Aorta (tissue), 5 donors: ENCODE results near the gene POLR3H. TPM values are rescaled to one million over a fixed set of nuclear protein-coding genes. Genes with fewer than 3 reads are reported as not detected.

Source experiments
- ATAC-seq: fragments of 200-7000 bp; cut with Tn5 transposase; one replicate; pipeline ENCODE4 v1.9.1; 2022; ENCODE audit warnings: moderate library complexity; ENCODE audit not compliant: low FRiP score
- DNase-seq, 2 donors: peaks; one replicate each; pipeline ENCODE4 v3.0.0-alpha.2; 2020
- H3K27ac ChIP-seq, 2 donors: one replicate each; pipeline ENCODE4 v1.5.1; 2013; ENCODE audit warnings: low read length in 2 of 2, mild to moderate bottlenecking in 2 of 2, moderate library complexity in 2 of 2, control low read depth in 1 of 2, inconsistent platforms in 1 of 2, low read depth in 1 of 2
- H3K27me3 ChIP-seq, 2 donors: one replicate each; pipeline ENCODE4 v1.6.1; 2013; ENCODE audit warnings: control low read depth in 1 of 2, low read length in 1 of 2, mild to moderate bottlenecking in 1 of 2, moderate library complexity in 1 of 2; ENCODE audit not compliant: insufficient read depth in 2 of 2, control insufficient read depth in 1 of 2
- H3K36me3 ChIP-seq, 2 donors: one replicate each; pipeline ENCODE4 v1.6.1; 2013; ENCODE audit warnings: control low read depth in 1 of 2, low read length in 1 of 2, mild to moderate bottlenecking in 1 of 2; ENCODE audit not compliant: insufficient read depth in 2 of 2, control insufficient read depth in 1 of 2
- H3K4me1 ChIP-seq, 2 donors: one replicate each; pipeline ENCODE4 v1.6.1; 2013; ENCODE audit warnings: low read length in 2 of 2, control low read depth in 1 of 2, mild to moderate bottlenecking in 1 of 2, moderate library complexity in 1 of 2; ENCODE audit not compliant: insufficient read depth in 2 of 2, control insufficient read depth in 1 of 2
- H3K4me3 ChIP-seq, 2 donors: one replicate each; pipeline ENCODE4 v1.5.1; 2013; ENCODE audit warnings: low read length in 2 of 2, control low read depth in 1 of 2, mild to moderate bottlenecking in 1 of 2
- H3K9me3 ChIP-seq: one replicate; pipeline ENCODE4 v1.6.1; 2013; ENCODE audit warnings: mild to moderate bottlenecking, low read length; ENCODE audit not compliant: control insufficient read depth
- WGBS, 2 donors: extraction: QIAGEN DNeasy Blood & Tissue Kit; methylation state at CpG; one replicate each; pipeline ENCODE4 v1.1.7; 2013; 5-methylcytosine and 5-hydroxymethylcytosine counted together
- intact Hi-C, 2 donors: fragments of 100-400 bp; cut with DNase I; formaldehyde crosslinking; loops; one replicate each; pipeline versions ENCODE4 v1.14.2 to v1.15.0; 2022
- polyA plus RNA-seq, 2 donors: library from polyadenylated mRNA; stranded (reverse); fragments of 200-250 nt; gene quantifications; one replicate each; pipeline ENCODE4 v1.2.3, GENCODE V29; 2013
- total RNA-seq, 2 donors: library from RNA; stranded (reverse); fragmentation: NEBNext Ultra II Directional; extraction: Animal tissue kit (Norgen Biotek cat#: 25700); gene quantifications; one replicate each; pipeline ENCODE4 v1.2.1, GENCODE V29; 2021
- donor health status: healthy with polysubstance abuse.
- donor health status: Bipolar disorder and iron deficiency.
- donor health status: DM: no; HTN: no; CAD: no.
- donor health status: DM: no; HTN: no; CAD: no.
- donor health status: DM: yes; HTN: yes; CAD: no.

The POLR3H gene
- total and polyA plus RNA-seq, 4 donors = 9.4 to 29.2 (median 23.2) TPM

DNA sequence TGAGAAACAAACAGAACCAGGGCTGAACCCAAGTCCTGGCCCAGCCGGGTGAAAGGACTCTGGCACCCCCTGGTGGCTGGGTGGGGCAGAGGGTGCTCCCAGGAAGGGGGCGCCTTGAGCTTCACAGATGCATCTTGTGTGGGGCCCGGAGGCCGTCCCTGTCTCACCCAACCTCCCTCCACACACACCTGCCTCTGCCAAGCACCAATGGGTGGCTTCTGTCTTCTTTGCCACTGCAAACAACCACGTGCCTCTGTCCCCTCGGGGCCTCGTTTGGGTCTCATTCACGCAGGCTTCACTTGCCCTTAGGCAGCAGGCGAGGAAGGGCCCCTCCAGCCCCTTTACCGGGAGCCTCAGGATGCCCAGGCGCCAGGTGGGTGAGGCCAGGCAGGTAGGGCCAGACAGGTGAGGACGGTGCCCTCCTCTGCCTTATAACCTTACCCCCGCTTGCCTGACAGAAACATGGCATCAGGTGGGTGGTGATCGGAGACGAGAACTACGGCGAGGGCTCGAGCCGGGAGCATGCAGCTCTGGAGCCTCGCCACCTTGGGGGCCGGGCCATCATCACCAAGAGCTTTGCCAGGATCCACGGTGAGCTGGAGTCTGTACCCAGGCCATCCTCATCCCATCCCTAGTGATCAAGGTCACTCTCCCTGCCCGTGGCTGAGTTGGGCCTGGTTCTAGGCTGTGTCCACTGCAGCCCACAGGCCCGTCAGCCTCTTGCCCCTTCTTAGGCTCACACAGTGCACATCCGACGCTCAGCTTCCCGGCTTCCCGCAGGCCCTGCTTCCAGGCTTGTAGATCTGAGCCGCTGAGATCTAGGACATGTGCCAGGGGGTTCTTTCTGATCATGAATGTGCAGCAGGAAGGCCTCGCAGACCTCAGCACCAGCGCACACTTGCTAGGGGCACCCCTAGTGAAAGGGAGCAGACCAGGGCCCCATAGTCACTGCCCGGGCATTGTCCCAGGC, 17.2 kb downstream of the POLR3H start:
- ATAC-seq = peak; percentile 54
- peak in 1 of 2 donors; percentile 88 for DNase-seq
- Histone ChIP-seq H3K27me3 (no peaks in the 10 kb centered on the region), H3K36me3 (no peaks in the 10 kb centered on the region), H3K4me3 (no peak overlapping the region), H3K4me1 (no peaks in the 10 kb centered on the region), H3K27ac (peak overlapping the region in 1 of 2 donors; percentile 13), H3K9me3 (no peaks in the 10 kb centered on the region)
- WGBS, 2 donors = 61 to 62% methylated on average over 32 of the region's 32 CpGs
- intact Hi-C loops = loop anchor here (2.0 to 10.0 kb wide), 3 partner anchors 80 to 242 kb away; partner anchors contain the start of genes RANGAP1 (in 1 of the 2) and TOB2 (in 1 of the 2)

- H3K4me3 ChIP-seq = no peak overlapping the region
- H3K27ac ChIP-seq = peak overlapping the region in 1 of 2 donors; percentile 13
- no peak for ATAC-seq
- intact Hi-C loops = loop anchor here (2.0 to 10.0 kb wide), 3 partner anchors 79 to 242 kb away; partner anchors contain the start of genes RANGAP1 (in 1 of the 2) and TOB2 (in 1 of the 2)
- 60 to 61% methylated on average over 12 of the region's 12 CpGs for WGBS, 2 donors
- no peaks in the 10 kb centered on the region for H3K4me1 ChIP-seq
- no peaks in the 10 kb centered on the region for H3K9me3 ChIP-seq
- H3K36me3 ChIP-seq = no peaks in the 10 kb centered on the region
- H3K27me3 ChIP-seq = no peaks in the 10 kb centered on the region
- no peak for DNase-seq
Measured at GRCh38 chr22:41526226-41526829, 17.9 kb downstream of the POLR3H start.

DNA sequence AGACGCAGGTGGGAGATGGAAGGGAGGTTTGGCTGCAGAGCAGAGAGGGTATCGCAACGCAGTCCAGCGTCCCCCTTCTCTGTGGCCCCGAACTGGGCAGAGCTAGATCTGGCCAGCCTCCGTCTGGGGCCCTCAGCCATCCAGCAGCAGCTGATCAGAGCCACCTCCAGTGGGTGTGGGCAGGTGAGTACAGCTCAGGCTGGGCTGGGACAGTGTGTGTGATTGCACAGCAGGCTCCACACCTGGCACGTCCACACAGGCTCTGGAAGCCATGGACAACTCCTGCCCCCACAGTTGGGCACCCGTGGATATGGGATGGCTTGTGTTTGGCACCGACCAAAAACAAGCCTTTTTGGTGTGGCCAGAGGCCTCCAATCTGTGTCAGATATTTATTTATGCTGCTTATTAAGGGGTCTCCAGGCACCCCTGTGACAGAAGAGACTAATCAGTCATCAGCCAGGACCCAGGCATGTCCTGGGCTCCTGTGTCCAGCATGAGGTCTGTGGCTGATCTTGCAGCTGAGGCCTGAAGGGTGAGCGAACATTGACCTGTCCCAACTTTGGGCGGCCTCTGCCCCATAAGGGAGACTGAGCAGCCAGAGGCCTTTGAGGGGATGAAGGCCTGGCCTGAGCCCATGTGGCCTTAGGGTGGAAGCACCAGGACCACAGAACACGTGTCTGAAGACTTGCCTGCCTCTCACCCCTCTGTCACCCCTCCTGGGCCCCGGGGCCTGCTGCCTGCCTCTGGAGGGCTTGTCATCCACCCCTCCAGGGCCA, 18.6 kb downstream of the POLR3H start:
- no peaks in the 10 kb centered on the region for H3K36me3 ChIP-seq
- DNase-seq (peak in 1 of 2 donors; percentile 72), ATAC-seq (no peak)
- intact Hi-C loops = loop anchor here (2.0 to 10.0 kb wide), 3 partner anchors 78 to 241 kb away; partner anchors contain the start of genes RANGAP1 (in 1 of the 2) and TOB2 (in 1 of the 2)
- 76 to 82% methylated on average over 12 to 13 of the region's 13 CpGs for WGBS, 2 donors
- H3K9me3 ChIP-seq = no peaks in the 10 kb centered on the region
- H3K27me3 ChIP-seq = no peaks in the 10 kb centered on the region
- H3K4me3 ChIP-seq = no peak overlapping the region
- no peaks in the 10 kb centered on the region for H3K4me1 ChIP-seq
- H3K27ac ChIP-seq = peak overlapping the region in 1 of 2 donors; percentile 78

GRCh38 chr22:41524809-41525449, 19.3 kb downstream of the POLR3H start:
- Histone ChIP-seq H3K27ac (peak overlapping the region; percentile 40 to 78), H3K4me3 (no peak overlapping the region), H3K4me1 (no peaks in the 10 kb centered on the region), H3K36me3 (no peaks in the 10 kb centered on the region), H3K27me3 (no peaks in the 10 kb centered on the region), H3K9me3 (no peaks in the 10 kb centered on the region)
- WGBS, 2 donors = 61% methylated on average over 17 of the region's 17 CpGs
- intact Hi-C loops = loop anchor here (5.0 to 10.0 kb wide), 3 partner anchors 43 to 240 kb away; partner anchors contain the start of genes RANGAP1 (in 1 of the 2) and TOB2 (in 1 of the 2)
- ATAC-seq (peak; percentile 1), DNase-seq (peak; percentile 65 to 79)

DNA sequence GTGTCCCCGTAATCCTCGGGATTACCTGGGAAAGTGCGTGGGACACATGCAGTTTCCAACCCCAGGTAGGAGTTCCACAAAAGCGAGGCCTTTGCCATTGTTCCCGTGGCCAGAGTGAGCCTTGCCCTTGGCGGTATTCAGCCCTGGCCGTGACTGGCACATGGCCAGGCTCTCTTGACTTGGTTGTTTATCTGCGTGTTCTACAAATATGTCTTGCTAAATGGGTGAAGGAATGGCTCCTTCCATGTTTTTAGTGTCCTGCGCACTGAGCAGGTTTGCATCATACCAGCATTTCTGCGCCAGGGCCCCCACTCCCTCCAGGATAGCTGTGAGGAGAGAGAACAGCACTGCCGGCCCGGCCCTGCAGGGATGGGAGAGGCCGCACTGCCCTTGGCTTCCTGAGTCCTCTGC, 20.0 kb downstream of the POLR3H start:
- intact Hi-C loops = loop anchor here in 1 of 2 donors (5.0 to 10.0 kb wide), 2 partner anchors 42 to 239 kb away; partner anchors contain the start of gene RANGAP1
- Histone ChIP-seq H3K27ac (peak overlapping the region; percentile 50 to 78), H3K4me1 (no peaks in the 10 kb centered on the region), H3K9me3 (no peaks in the 10 kb centered on the region), H3K4me3 (no peak overlapping the region), H3K36me3 (no peaks in the 10 kb centered on the region), H3K27me3 (no peaks in the 10 kb centered on the region)
- DNase-seq (peak; percentile 84 to 89), ATAC-seq (peak; percentile 75)
- WGBS, 2 donors = 13 to 19% methylated on average over 13 of the region's 13 CpGs

DNA sequence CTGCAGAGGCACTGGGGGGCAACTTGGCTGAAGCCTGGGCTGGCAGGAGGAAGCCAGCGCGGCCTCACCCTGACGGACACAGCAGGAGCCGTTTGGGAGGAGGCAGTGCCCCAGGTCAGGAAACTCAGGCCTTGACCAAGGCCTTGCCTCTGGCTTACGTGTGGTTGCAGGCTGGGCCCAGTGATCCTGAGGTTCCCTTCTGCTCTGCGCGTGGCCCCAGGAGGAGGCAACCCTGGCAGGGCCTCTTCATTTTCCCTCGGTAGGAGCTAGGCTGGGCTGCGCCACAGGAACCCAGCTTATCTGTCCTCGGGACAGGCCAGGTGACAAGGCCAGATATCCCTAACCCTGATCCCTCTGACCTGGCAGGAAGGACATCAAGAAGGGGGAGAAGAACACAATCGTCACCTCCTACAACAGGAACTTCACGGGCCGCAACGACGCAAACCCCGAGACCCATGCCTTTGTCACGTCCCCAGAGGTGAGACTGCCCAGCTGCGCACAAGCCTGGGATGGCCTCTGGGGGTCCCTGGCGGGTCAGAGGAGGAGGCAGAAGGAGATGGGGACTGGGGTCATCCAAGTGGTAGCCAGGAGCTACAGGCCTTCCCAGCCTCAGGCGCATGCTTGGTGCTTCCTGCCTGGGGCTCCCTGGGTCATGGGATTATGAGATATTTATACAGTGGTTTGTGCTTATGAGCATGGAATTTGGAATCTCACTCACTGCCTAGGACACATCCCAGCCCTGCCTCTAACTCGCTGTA, 20.6 kb downstream of the POLR3H start:
- H3K27me3 ChIP-seq = no peaks in the 10 kb centered on the region
- no peak overlapping the region for H3K4me3 ChIP-seq
- H3K27ac ChIP-seq = peak overlapping the region; percentile 50 to 78
- no peaks in the 10 kb centered on the region for H3K4me1 ChIP-seq
- intact Hi-C loops = loop anchor here in 1 of 2 donors (5.0 to 10.0 kb wide), 2 partner anchors 41 to 239 kb away; partner anchors contain the start of gene RANGAP1
- ATAC-seq (peak; percentile 69), DNase-seq (peak in 1 of 2 donors; percentile 67)
- WGBS, 2 donors = 59 to 63% methylated on average over 21 of the region's 21 CpGs
- H3K36me3 ChIP-seq = no peaks in the 10 kb centered on the region
- no peaks in the 10 kb centered on the region for H3K9me3 ChIP-seq

DNA sequence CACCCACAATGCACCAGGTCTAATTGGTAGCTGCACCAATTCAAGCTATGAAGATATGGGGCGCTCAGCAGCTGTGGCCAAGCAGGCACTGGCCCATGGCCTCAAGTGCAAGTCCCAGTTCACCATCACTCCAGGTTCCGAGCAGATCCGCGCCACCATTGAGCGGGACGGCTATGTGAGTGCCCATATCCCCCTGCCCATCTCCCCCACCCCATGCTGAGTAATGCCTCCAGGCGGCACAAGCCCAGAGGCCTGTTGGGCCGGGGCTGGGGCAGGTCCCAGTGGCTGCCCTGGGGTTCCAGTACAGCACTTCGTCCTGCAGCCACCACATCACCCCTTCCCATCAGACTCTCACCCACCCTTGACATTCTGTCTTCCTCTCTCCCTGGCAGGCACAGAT, 21.5 kb downstream of the POLR3H start:
- H3K9me3 ChIP-seq = no peaks in the 10 kb centered on the region
- H3K36me3 ChIP-seq = no peaks in the 10 kb centered on the region
- H3K27ac ChIP-seq = peak overlapping the region in 1 of 2 donors; percentile 78
- H3K4me3 ChIP-seq = no peak overlapping the region
- no peak for DNase-seq
- WGBS, 2 donors = 87 to 90% methylated on average over 9 of the region's 9 CpGs
- intact Hi-C loops = loop anchor here in 1 of 2 donors (5.0 to 10.0 kb wide), 2 partner anchors 41 to 238 kb away; partner anchors contain the start of gene RANGAP1
- no peaks in the 10 kb centered on the region for H3K27me3 ChIP-seq
- H3K4me1 ChIP-seq = no peaks in the 10 kb centered on the region
- ATAC-seq = no peak
